ENCODE measurements around the gene BRSK2. TPM values are rescaled to one million over a fixed set of nuclear protein-coding genes. Genes with fewer than 3 reads are reported as not detected.

BRSK2 gene
- total RNA-seq, 1 donor from 2014 or later = 59.9 TPM

GRCh38 chr11:1440066-1440465 lies 50.3 kb downstream of the BRSK2 start:
- Mint-ChIP-seq H3K36me3 (ENCODE audit: low read depth) (no peaks in the 10 kb centered on the region), H3K4me3 (no peak overlapping the region), H3K27ac (ENCODE audit: unreplicated experiment) (no peak overlapping the region), H3K27me3 (ENCODE audit: low read depth) (no peaks in the 10 kb centered on the region), H3K9me3 (no peaks in the 10 kb centered on the region), H3K4me1 (no peaks in the 10 kb centered on the region)
- no peak for DNase-seq (ENCODE audit: low read depth, low spot score)
- no peak for TF ChIP-seq CTCF (conservative IDR thresholded peaks at IDR 0.05)

- H3K9me3 Mint-ChIP-seq = no peaks in the 10 kb centered on the region
- no peaks in the 10 kb centered on the region for H3K4me1 Mint-ChIP-seq
- H3K27ac Mint-ChIP-seq (ENCODE audit: unreplicated experiment) = no peak overlapping the region
- DNase-seq (ENCODE audit: low read depth, low spot score) = no peak
- TF ChIP-seq CTCF (conservative IDR thresholded peaks at IDR 0.05) = no peak
- H3K36me3 Mint-ChIP-seq (ENCODE audit: low read depth) = no peaks in the 10 kb centered on the region
- H3K4me3 Mint-ChIP-seq = no peak overlapping the region
- no peaks in the 10 kb centered on the region for H3K27me3 Mint-ChIP-seq (ENCODE audit: low read depth)
These were observed 50.8 kb downstream of the BRSK2 start for GRCh38 chr11:1440496-1440895.

GRCh38 chr11:1442163-1442562 lies 52.4 kb downstream of the BRSK2 start:
- no peak for TF ChIP-seq CTCF (conservative IDR thresholded peaks at IDR 0.05)
- Mint-ChIP-seq H3K27ac (ENCODE audit: unreplicated experiment) (no peak overlapping the region), H3K36me3 (ENCODE audit: low read depth) (no peaks in the 10 kb centered on the region), H3K27me3 (ENCODE audit: low read depth) (no peaks in the 10 kb centered on the region), H3K4me3 (peak overlapping the region; percentile 59), H3K9me3 (no peaks in the 10 kb centered on the region), H3K4me1 (no peaks in the 10 kb centered on the region)
- DNase-seq (ENCODE audit: low read depth, low spot score) = peak; percentile 23

- H3K27ac Mint-ChIP-seq (ENCODE audit: unreplicated experiment) = no peak overlapping the region
- H3K9me3 Mint-ChIP-seq = no peaks in the 10 kb centered on the region
- no peak overlapping the region for H3K4me3 Mint-ChIP-seq
- no peak for TF ChIP-seq CTCF (conservative IDR thresholded peaks at IDR 0.05)
- H3K27me3 Mint-ChIP-seq (ENCODE audit: low read depth) = no peaks in the 10 kb centered on the region
- H3K36me3 Mint-ChIP-seq (ENCODE audit: low read depth) = no peaks in the 10 kb centered on the region
- no peaks in the 10 kb centered on the region for H3K4me1 Mint-ChIP-seq
- DNase-seq (ENCODE audit: low read depth, low spot score) = no peak
These were observed 53.2 kb downstream of the BRSK2 start for GRCh38 chr11:1442807-1443366.

GRCh38 chr11:1443737-1444136 lies 54.0 kb downstream of the BRSK2 start:
- H3K27me3 Mint-ChIP-seq (ENCODE audit: low read depth) = no peaks in the 10 kb centered on the region
- no peaks in the 10 kb centered on the region for H3K36me3 Mint-ChIP-seq (ENCODE audit: low read depth)
- H3K4me3 Mint-ChIP-seq = no peak overlapping the region
- TF ChIP-seq CTCF (conservative IDR thresholded peaks at IDR 0.05) = no peak
- DNase-seq (ENCODE audit: low read depth, low spot score) = no peak
- H3K27ac Mint-ChIP-seq (ENCODE audit: unreplicated experiment) = no peak overlapping the region
- H3K4me1 Mint-ChIP-seq = no peaks in the 10 kb centered on the region
- H3K9me3 Mint-ChIP-seq = no peaks in the 10 kb centered on the region
